ENCODE measurements around the gene TTLL4.

GRCh38 chr2:218743068-218743467 lies 32.4 kb downstream of the TTLL4 start:
- no peak for TF ChIP-seq CTCF (IDR thresholded peaks at IDR 0.05; ENCODE audit: low read depth, low read length)
- no peak for TF ChIP-seq POLR2A (IDR thresholded peaks at IDR 0.05; ENCODE audit: extremely low read depth, insufficient read length)

Data from NB4 (cell line).